Panc1 (cell line): Measurements from ENCODE around the gene MPRIP. TPM values are rescaled to one million over a fixed set of nuclear protein-coding genes. Genes with fewer than 3 reads are reported as not detected.

Experiments used
- ATAC-seq: fragments of 200-7000 bp; cut with Tn5 transposase; 2 replicates; pipeline ENCODE4 v1.9.1; 2020; ENCODE audit warnings: mild to moderate bottlenecking, moderate library complexity
- BruUV-seq: library from RNA; stranded (reverse); fragments of 400-500 nt; replicated peaks from 2 replicates; lab custom pipeline; 2021; lab: Mats Ljungman, UMichigan
- CTCF ChIA-PET: fragments of 300-600 bp; sonication (Branson Sonifier 250); formaldehyde crosslinking; loops from one replicate; lab custom pipeline; 2022; ENCODE audit warnings: antibody characterized with exemption; lab: Charles Lee
- POLR2A ChIA-PET: fragments of 300-600 bp; sonication (Branson Sonifier 250); formaldehyde crosslinking; loops from one replicate; lab custom pipeline; 2022; ENCODE audit warnings: antibody characterized with exemption; lab: Charles Lee
- DNase-seq: peaks from one replicate; pipeline ENCODE4 v3.0.0-alpha.2; 2010; ENCODE audit warnings: low read depth, low spot score
- H3K27ac ChIP-seq: 2 replicates; pipeline ENCODE4 v1.5.1; 2011; ENCODE audit warnings: mild to moderate bottlenecking, low read length, inconsistent platforms
- H3K27me3 ChIP-seq: fragments of 200-500 bp; sonication (Bioruptor generic); 2 replicates; pipeline ENCODE4 v1.6.0; 2014; ENCODE audit warnings: low read length, inconsistent platforms; ENCODE audit not compliant: control insufficient read depth, insufficient read depth
- H3K36me3 ChIP-seq: fragments of 200-500 bp; sonication (Bioruptor generic); 2 replicates; pipeline ENCODE4 v1.5.1; 2014; ENCODE audit warnings: inconsistent platforms, mild to moderate bottlenecking, low read length, moderate library complexity; ENCODE audit not compliant: control insufficient read depth, insufficient read depth
- H3K4me1 ChIP-seq: 2 replicates; pipeline ENCODE4 v1.5.1; 2011; ENCODE audit warnings: inconsistent platforms, mild to moderate bottlenecking, low read length, moderate library complexity; ENCODE audit not compliant: control insufficient read depth, insufficient read depth
- H3K4me3 ChIP-seq, 2 experiments: 2 replicates each; pipeline ENCODE4 v1.5.1; 2011 to 2012; ENCODE audit warnings: low read depth in 2 of 2, low read length in 2 of 2, mild to moderate bottlenecking in 2 of 2, inconsistent platforms in 1 of 2, moderate library complexity in 1 of 2
- H3K9me3 ChIP-seq: fragments of 200-500 bp; sonication (Bioruptor generic); 2 replicates; pipeline ENCODE4 v1.5.1; 2014; ENCODE audit warnings: low read depth, mild to moderate bottlenecking, inconsistent platforms, low read length, moderate library complexity; ENCODE audit not compliant: control insufficient read depth, insufficient read depth
- POLR2AphosphoS5 ChIP-seq: IDR thresholded peaks from 2 replicates; pipeline ENCODE4 v1.6.1; 2012; ENCODE audit warnings: mild to moderate bottlenecking, low read depth, low read length, moderate library complexity
- REST ChIP-seq, 2 experiments: IDR thresholded peaks; 2 replicates each; pipeline ENCODE4 v1.6.1; 2011 to 2012; ENCODE audit warnings: low read depth in 2 of 2, control low read depth in 1 of 2, low read length in 1 of 2, mild to moderate bottlenecking in 1 of 2, moderate library complexity in 1 of 2; ENCODE audit not compliant: insufficient read depth in 1 of 2
- SIN3A ChIP-seq: IDR thresholded peaks from 2 replicates; pipeline ENCODE4 v1.6.1; 2012; ENCODE audit warnings: low read depth, mild to moderate bottlenecking, low read length, moderate library complexity, borderline replicate concordance; ENCODE audit not compliant: insufficient read depth
- TCF7L2 ChIP-seq: IDR thresholded peaks from 2 replicates; pipeline ENCODE4 v1.6.1; 2011; ENCODE audit warnings: mild to moderate bottlenecking, low read depth, low read length, inconsistent platforms
- in situ Hi-C: cut with HindIII; loops from 2 replicates; pipeline ENCODE4 v1.10.0; 2016; ENCODE audit warnings: low sequenced_read_pairs, low pct_unique_long_range_greater_than_20kb
- intact Hi-C: fragments of 100-400 bp; cut with micrococcal nuclease; formaldehyde crosslinking; loops from one replicate; pipeline ENCODE4 v1.10.0; 2022; ENCODE audit not compliant: unreplicated experiment
- total RNA-seq: library from RNA; stranded (reverse); gene quantifications from one replicate; pipeline ENCODE4 v1.2.1, GENCODE V29; 2021; ENCODE audit not compliant: unreplicated experiment
- TF ChIP-seq, protein P1 (sequence below): fragments of 450-650 bp; IDR thresholded peaks from 2 replicates; pipeline ENCODE4 v1.5.1; 2017; ENCODE audit warnings: mild to moderate bottlenecking

The MPRIP gene
- total RNA-seq, 1 experiment from 2014 or later, result 155 TPM

GRCh38 chr17:17152385-17152784, 110.1 kb downstream of the MPRIP start:
- in situ Hi-C loops (no loop called here), intact Hi-C loops (no loop called here)
- Histone ChIP-seq H3K36me3 (no peaks in the 10 kb centered on the region; the same call in 1 of the 2 replicates), H3K27ac (no peak overlapping the region), H3K4me1 (peaks cover 6% of the 10 kb centered on the region; the same call in 1 of the 2 replicates), H3K27me3 (no peaks in the 10 kb centered on the region), H3K9me3 (no peaks in the 10 kb centered on the region), H3K4me3 (no peak overlapping the region)
- ATAC-seq, result no peak
- TF ChIP-seq, protein P1, sequence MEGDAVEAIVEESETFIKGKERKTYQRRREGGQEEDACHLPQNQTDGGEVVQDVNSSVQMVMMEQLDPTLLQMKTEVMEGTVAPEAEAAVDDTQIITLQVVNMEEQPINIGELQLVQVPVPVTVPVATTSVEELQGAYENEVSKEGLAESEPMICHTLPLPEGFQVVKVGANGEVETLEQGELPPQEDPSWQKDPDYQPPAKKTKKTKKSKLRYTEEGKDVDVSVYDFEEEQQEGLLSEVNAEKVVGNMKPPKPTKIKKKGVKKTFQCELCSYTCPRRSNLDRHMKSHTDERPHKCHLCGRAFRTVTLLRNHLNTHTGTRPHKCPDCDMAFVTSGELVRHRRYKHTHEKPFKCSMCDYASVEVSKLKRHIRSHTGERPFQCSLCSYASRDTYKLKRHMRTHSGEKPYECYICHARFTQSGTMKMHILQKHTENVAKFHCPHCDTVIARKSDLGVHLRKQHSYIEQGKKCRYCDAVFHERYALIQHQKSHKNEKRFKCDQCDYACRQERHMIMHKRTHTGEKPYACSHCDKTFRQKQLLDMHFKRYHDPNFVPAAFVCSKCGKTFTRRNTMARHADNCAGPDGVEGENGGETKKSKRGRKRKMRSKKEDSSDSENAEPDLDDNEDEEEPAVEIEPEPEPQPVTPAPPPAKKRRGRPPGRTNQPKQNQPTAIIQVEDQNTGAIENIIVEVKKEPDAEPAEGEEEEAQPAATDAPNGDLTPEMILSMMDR, result no peak
- no peak for TF ChIP-seq REST (IDR thresholded peaks at IDR 0.05; ENCODE audit: insufficient read depth in 1 of 2, low read depth in 2 of 2, low read length in 1 of 2)
- TF ChIP-seq SIN3A, result no peak
- no peak for TF ChIP-seq TCF7L2
- TF ChIP-seq POLR2AphosphoS5, result no peak
- BruUV-seq, result no TSS peak
- POLR2A ChIA-PET, result no interaction called here
- DNase-seq, result no peak
- CTCF ChIA-PET, result no interaction called here

- ATAC-seq, result no peak
- TF ChIP-seq TCF7L2 (no peak), REST (IDR thresholded peaks at IDR 0.05; ENCODE audit: insufficient read depth in 1 of 2, low read depth in 2 of 2, low read length in 1 of 2) (no peak), SIN3A (no peak), POLR2AphosphoS5 (no peak)
- TF ChIP-seq, protein P1, result no peak
- H3K27ac ChIP-seq, result no peak overlapping the region
- intact Hi-C loops (no loop called here), in situ Hi-C loops (no loop called here)
- H3K4me3 ChIP-seq, result no peak overlapping the region
- ChIA-PET POLR2A (no interaction called here), CTCF (no interaction called here)
- no TSS peak for BruUV-seq
- no peaks in the 10 kb centered on the region for H3K9me3 ChIP-seq
- no peaks in the 10 kb centered on the region for H3K27me3 ChIP-seq
- H3K4me1 ChIP-seq, result peaks cover 6% of the 10 kb centered on the region; the same call in 1 of the 2 replicates
- DNase-seq, result no peak
- no peaks in the 10 kb centered on the region for H3K36me3 ChIP-seq
Observed at GRCh38 chr17:17153071-17153470, 110.8 kb downstream of the MPRIP start.
